ENCODE results near the gene ISYNA1. TPM values are rescaled to one million over a fixed set of nuclear protein-coding genes. Genes with fewer than 3 reads are reported as not detected.

The ISYNA1 gene
- total and polyA plus RNA-seq, 2 experiments from 2014 or later, result 191 to 208 TPM

GRCh38 chr19:18446811-18447359 lies 9.0 kb upstream of the ISYNA1 start:
- H4K20me1 ChIP-seq (replicated peaks; ENCODE audit: insufficient read depth), result no peaks in the 10 kb centered on the region; the same call in 1 of the 2 replicates
- no peaks in the 10 kb centered on the region; the same call in 1 of the 2 replicates for H3K36me3 ChIP-seq (ENCODE audit: insufficient read depth)

More at GRCh38 chr19:18446811-18447359, 9.0 kb upstream of the ISYNA1 start:
- peaks cover 4% of the 10 kb centered on the region for H3K9me3 Mint-ChIP-seq
- ATAC-seq, result no peak
- H3K36me3 Mint-ChIP-seq (ENCODE audit: low read depth), result peaks cover 12% of the 10 kb centered on the region
- Histone ChIP-seq H3K79me2 (replicated peaks; ENCODE audit: insufficient read depth) (no peaks in the 10 kb centered on the region), H2AFZ (no peak overlapping the region), H3K4me2 (no peak overlapping the region), H3K27ac (ENCODE audit: low read depth) (no peak overlapping the region), H3F3A (replicated peaks; ENCODE audit: low read depth) (0 out of 2 replicates have a peak, but pooled peaks cover 3% of the 10 kb centered on the region), H3K4me3 (no peak overlapping the region), H3K4me1 (ENCODE audit: insufficient read depth) (no peaks in the 10 kb centered on the region), H3K27me3 (ENCODE audit: insufficient read depth) (no peaks in the 10 kb centered on the region), H3K9me2 (ENCODE audit: insufficient read depth) (no peaks in the 10 kb centered on the region)
- DNase-seq (ENCODE audit: low spot score), result no peak
- 0 out of 3 replicates have a peak, but pooled peaks cover 2% of the 10 kb centered on the region for H3K4me1 Mint-ChIP-seq
- no peak overlapping the region for H3K27ac Mint-ChIP-seq
- no peak overlapping the region for H3K4me3 Mint-ChIP-seq
- TF ChIP-seq POLR2AphosphoS5 (IDR thresholded peaks at IDR 0.05; ENCODE audit: low read depth) (no peak), NANOG (IDR thresholded peaks at IDR 0.05; ENCODE audit: borderline replicate concordance) (no peak), EZH2phosphoT487 (IDR thresholded peaks at IDR 0.05; ENCODE audit: unreplicated experiment) (no peak), EZH2 (IDR thresholded peaks at IDR 0.05; ENCODE audit: low read depth, unreplicated experiment) (no peak), JUNB (IDR thresholded peaks at IDR 0.05; ENCODE audit: unreplicated experiment) (no peak), CREB1 (CRISPR knock-in tag; IDR thresholded peaks at IDR 0.05; ENCODE audit: low read depth) (no peak), STAT1 (IDR thresholded peaks at IDR 0.05; ENCODE audit: unreplicated experiment) (no peak)
- TF ChIP-seq, protein P1, sequence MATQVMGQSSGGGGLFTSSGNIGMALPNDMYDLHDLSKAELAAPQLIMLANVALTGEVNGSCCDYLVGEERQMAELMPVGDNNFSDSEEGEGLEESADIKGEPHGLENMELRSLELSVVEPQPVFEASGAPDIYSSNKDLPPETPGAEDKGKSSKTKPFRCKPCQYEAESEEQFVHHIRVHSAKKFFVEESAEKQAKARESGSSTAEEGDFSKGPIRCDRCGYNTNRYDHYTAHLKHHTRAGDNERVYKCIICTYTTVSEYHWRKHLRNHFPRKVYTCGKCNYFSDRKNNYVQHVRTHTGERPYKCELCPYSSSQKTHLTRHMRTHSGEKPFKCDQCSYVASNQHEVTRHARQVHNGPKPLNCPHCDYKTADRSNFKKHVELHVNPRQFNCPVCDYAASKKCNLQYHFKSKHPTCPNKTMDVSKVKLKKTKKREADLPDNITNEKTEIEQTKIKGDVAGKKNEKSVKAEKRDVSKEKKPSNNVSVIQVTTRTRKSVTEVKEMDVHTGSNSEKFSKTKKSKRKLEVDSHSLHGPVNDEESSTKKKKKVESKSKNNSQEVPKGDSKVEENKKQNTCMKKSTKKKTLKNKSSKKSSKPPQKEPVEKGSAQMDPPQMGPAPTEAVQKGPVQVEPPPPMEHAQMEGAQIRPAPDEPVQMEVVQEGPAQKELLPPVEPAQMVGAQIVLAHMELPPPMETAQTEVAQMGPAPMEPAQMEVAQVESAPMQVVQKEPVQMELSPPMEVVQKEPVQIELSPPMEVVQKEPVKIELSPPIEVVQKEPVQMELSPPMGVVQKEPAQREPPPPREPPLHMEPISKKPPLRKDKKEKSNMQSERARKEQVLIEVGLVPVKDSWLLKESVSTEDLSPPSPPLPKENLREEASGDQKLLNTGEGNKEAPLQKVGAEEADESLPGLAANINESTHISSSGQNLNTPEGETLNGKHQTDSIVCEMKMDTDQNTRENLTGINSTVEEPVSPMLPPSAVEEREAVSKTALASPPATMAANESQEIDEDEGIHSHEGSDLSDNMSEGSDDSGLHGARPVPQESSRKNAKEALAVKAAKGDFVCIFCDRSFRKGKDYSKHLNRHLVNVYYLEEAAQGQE (IDR thresholded peaks at IDR 0.05; ENCODE audit: unreplicated experiment), result no peak
- TF ChIP-seq, protein P2, sequence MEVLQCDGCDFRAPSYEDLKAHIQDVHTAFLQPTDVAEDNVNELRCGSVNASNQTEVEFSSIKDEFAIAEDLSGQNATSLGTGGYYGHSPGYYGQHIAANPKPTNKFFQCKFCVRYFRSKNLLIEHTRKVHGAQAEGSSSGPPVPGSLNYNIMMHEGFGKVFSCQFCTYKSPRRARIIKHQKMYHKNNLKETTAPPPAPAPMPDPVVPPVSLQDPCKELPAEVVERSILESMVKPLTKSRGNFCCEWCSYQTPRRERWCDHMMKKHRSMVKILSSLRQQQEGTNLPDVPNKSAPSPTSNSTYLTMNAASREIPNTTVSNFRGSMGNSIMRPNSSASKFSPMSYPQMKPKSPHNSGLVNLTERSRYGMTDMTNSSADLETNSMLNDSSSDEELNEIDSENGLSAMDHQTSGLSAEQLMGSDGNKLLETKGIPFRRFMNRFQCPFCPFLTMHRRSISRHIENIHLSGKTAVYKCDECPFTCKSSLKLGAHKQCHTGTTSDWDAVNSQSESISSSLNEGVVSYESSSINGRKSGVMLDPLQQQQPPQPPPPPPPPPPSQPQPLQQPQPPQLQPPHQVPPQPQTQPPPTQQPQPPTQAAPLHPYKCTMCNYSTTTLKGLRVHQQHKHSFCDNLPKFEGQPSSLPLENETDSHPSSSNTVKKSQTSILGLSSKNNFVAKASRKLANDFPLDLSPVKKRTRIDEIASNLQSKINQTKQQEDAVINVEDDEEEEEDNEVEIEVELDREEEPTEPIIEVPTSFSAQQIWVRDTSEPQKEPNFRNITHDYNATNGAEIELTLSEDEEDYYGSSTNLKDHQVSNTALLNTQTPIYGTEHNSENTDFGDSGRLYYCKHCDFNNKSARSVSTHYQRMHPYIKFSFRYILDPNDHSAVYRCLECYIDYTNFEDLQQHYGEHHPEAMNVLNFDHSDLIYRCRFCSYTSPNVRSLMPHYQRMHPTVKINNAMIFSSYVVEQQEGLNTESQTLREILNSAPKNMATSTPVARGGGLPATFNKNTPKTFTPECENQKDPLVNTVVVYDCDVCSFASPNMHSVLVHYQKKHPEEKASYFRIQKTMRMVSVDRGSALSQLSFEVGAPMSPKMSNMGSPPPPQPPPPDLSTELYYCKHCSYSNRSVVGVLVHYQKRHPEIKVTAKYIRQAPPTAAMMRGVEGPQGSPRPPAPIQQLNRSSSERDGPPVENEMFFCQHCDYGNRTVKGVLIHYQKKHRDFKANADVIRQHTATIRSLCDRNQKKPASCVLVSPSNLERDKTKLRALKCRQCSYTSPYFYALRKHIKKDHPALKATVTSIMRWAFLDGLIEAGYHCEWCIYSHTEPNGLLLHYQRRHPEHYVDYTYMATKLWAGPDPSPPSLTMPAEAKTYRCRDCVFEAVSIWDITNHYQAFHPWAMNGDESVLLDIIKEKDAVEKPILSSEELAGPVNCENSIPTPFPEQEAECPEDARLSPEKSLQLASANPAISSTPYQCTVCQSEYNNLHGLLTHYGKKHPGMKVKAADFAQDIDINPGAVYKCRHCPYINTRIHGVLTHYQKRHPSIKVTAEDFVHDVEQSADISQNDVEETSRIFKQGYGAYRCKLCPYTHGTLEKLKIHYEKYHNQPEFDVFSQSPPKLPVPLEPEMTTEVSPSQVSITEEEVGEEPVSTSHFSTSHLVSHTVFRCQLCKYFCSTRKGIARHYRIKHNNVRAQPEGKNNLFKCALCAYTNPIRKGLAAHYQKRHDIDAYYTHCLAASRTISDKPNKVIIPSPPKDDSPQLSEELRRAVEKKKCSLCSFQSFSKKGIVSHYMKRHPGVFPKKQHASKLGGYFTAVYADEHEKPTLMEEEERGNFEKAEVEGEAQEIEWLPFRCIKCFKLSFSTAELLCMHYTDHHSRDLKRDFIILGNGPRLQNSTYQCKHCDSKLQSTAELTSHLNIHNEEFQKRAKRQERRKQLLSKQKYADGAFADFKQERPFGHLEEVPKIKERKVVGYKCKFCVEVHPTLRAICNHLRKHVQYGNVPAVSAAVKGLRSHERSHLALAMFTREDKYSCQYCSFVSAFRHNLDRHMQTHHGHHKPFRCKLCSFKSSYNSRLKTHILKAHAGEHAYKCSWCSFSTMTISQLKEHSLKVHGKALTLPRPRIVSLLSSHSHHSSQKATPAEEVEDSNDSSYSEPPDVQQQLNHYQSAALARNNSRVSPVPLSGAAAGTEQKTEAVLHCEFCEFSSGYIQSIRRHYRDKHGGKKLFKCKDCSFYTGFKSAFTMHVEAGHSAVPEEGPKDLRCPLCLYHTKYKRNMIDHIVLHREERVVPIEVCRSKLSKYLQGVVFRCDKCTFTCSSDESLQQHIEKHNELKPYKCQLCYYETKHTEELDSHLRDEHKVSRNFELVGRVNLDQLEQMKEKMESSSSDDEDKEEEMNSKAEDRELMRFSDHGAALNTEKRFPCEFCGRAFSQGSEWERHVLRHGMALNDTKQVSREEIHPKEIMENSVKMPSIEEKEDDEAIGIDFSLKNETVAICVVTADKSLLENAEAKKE (CRISPR knock-in tag; IDR thresholded peaks at IDR 0.05), result no peak
- H3K27me3 Mint-ChIP-seq (ENCODE audit: insufficient read depth, low read depth, poor library complexity), result peaks cover 13% of the 10 kb centered on the region
